Subcutaneous adipose tissue (tissue), 4 donors: ENCODE data around the gene LARP1B. TPM values are rescaled to one million over a fixed set of nuclear protein-coding genes. Genes with fewer than 3 reads are reported as not detected.

Source experiments
- total RNA-seq, 4 donors: library from RNA; depleted of rRNA; stranded (reverse); fragments of >200 nt; gene quantifications; one replicate each; pipeline ENCODE4 v1.1.0, GENCODE V29; 2016
- TF ChIP-seq, protein P1 (sequence below): fragments of 450-650 bp; IDR thresholded peaks from one replicate; pipeline ENCODE4 v1.5.1; 2016; ENCODE audit warnings: low read depth, mild to moderate bottlenecking, control low read depth, antibody characterized with exemption, moderate library complexity

Gene LARP1B
- total RNA-seq, 4 donors from 2014 or later, result 18.7 to 32.6 (median 19.1) TPM

DNA sequence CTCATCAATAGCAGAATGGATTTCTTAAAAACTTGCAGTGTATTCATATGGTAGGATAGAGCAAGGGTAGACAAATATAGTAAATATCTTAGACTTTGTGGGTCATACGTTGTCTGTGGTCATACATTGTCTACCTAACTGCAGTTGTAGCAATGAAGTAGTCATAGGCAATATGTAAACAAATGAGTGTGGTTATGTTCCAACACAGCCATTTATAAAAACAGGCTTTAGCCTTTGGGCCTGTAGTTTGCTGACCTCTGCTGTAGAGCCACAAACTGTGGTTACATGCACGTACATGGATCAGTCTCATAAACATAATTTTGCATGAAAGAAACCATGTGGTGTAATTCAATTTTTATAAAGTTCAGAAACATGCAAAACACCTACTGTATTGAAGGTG, 98.9 kb downstream of the LARP1B start:
- TF ChIP-seq, protein P1, sequence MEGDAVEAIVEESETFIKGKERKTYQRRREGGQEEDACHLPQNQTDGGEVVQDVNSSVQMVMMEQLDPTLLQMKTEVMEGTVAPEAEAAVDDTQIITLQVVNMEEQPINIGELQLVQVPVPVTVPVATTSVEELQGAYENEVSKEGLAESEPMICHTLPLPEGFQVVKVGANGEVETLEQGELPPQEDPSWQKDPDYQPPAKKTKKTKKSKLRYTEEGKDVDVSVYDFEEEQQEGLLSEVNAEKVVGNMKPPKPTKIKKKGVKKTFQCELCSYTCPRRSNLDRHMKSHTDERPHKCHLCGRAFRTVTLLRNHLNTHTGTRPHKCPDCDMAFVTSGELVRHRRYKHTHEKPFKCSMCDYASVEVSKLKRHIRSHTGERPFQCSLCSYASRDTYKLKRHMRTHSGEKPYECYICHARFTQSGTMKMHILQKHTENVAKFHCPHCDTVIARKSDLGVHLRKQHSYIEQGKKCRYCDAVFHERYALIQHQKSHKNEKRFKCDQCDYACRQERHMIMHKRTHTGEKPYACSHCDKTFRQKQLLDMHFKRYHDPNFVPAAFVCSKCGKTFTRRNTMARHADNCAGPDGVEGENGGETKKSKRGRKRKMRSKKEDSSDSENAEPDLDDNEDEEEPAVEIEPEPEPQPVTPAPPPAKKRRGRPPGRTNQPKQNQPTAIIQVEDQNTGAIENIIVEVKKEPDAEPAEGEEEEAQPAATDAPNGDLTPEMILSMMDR, result no peak

DNA sequence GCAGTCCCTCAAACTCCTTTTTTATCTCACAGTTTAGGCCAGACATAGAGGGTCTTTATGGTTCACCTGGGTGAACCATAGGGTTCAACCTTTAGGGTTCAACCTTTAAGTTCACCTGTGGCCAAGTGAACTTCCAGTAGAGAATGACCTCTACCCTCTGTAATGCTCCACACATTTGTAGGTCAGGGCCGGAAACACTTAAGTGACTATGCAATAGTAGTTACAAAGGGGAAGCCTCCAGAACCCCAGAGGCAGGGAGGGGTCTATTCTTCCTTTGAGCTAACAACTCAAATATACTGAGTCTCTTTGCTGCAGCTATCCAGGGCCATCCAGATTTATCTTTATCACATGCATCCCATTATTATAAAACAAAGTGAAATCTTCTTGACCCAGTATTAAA, 100.0 kb downstream of the LARP1B start:
- TF ChIP-seq, protein P1, result no peak

DNA sequence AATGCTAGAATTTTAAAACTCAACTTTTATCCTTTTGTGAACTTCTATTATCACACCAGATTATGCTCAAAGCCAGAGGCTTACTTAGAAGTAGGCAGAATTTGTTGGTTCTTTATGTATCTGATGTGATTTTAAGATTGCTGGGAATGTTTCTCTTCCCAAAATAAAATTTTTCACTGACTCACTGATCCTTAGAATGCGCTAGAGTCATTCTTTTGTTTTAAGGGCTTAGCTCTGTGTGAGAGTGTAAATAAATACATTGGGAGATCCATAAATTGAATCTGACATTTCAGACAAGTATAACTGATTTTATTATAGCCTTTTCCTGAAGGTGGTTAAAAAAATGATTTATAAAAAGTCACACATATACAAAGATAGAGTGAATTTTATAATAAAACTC, 101.3 kb downstream of the LARP1B start:
- TF ChIP-seq, protein P1, result no peak

DNA sequence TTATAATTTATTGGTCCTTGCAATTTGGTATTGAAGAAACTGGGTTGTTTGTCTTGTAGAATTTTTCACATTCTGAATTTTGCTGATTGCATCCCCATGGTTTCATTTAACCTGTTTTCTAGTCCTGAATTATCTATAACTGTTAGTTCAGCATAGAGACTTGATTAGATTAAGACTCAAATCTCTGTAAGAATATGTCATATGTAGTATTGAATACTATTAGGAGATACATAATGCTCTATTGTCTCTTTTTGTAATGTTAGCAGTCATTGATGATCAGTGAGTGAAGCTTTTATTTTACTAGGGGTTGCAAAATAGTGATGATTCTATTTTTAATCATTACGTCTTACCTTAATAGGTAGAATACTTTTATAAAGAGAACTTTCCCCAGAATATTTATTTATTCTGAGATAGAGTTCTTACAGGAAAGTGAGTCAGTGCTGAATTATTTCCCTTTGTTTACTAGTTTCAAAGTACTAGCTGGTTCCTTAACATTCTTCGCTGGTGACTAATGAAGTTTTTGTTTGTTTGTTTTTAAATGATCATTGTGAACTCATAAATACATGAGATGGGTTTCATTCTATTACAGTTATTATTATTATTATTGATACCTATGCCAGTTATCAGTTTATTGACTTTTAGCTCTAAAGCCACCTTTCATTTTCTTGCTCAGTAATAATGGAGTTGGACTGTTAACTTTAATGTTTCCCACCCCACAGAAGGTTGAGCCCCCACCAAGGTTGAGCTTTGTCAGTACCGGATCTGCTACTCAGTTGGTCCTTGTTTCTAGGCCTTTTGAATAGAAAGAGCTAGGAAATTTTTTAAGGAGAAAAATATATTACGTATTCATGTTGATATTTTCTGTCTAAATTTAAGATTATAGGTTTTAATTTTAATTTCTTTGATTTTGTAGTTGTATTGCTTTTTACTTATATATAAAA, 102.3 kb downstream of the LARP1B start:
- TF ChIP-seq, protein P1, result no peak

DNA sequence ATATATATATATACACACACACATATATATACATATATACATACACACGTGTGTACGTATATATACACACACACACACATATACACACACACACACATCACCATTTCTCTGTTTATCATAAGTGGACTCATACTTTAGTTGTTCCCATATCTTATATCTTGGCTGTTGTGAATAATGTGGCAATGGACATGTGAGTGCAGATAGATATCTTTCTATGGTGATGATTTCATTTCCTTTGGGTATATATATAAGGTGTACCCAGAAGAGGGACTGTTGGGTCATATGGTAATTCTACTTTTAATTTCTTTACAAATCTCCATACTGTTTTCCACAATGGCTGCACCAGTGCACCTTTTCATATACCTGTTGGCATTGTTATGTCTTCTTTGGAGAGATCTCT, 105.9 kb downstream of the LARP1B start:
- TF ChIP-seq, protein P1, result no peak

DNA sequence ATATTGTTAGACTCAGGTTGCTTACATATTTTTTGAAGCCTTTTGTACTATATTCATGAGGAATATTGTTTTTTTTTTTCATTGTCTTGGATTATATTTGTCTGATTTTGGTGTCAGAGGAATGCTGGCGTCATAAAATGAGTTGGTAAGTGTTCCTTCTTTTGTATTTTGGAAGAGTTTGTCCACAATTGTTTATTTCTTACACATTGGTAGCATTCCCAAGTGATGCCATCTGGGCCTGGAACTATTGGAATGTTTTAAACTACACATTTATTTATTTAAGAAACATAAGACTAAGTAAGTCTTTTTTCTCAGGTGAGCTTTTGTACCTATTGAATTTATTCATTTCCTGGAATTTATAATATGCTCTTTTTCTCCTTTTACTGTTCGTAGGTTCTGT, 107.6 kb downstream of the LARP1B start:
- TF ChIP-seq, protein P1, result no peak

DNA sequence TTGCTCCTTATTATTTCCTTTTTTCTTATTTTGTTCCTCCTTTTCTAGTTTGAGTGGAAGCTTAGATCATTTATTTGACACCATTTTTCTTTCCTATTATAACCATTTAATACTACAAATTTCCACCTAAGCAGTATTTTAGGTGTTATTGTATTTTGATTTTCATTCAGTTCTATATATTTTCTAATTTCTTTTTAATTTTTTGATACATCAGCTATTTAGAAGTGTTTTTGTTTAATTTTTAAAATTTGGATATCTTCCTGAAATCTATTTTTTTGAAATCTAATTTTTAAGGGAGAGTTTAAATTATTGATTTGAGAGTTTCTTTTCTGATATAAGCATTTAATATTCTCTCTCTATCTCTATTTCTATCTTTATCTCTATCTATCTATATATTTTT, 108.1 kb downstream of the LARP1B start:
- TF ChIP-seq, protein P1, result no peak
